Rectal smooth muscle tissue (tissue), 1 donor: Measurements from ENCODE around the gene ARHGAP30.
"Not testable (repeated sequence)": the region's sequence is repeated elsewhere in the genome, so short reads cannot be mapped to it uniquely, and the experiment has no call there.

Experiments
- H3K27ac ChIP-seq: one replicate; pipeline ENCODE4 v1.7.0; 2013; ENCODE audit warnings: low read depth, low read length, inconsistent platforms
- H3K27me3 ChIP-seq: one replicate; pipeline ENCODE4 v1.7.0; 2013; ENCODE audit warnings: low read length; ENCODE audit not compliant: control insufficient read depth, insufficient read depth
- H3K36me3 ChIP-seq: one replicate; pipeline ENCODE4 v1.7.0; 2013; ENCODE audit warnings: low read length; ENCODE audit not compliant: control insufficient read depth, insufficient read depth
- H3K4me1 ChIP-seq: one replicate; pipeline ENCODE4 v1.7.0; 2013; ENCODE audit warnings: low read length; ENCODE audit not compliant: control insufficient read depth, insufficient read depth
- H3K4me3 ChIP-seq: one replicate; pipeline ENCODE4 v1.7.0; 2013; ENCODE audit warnings: low read length
- H3K9ac ChIP-seq: one replicate; pipeline ENCODE4 v1.7.0; 2013; ENCODE audit warnings: low read length

ARHGAP30 gene

GRCh38 chr1:161069731-161070270 is at the start of gene ARHGAP30:
Gene ARHGAP30, minus strand, starts transcription at chr1:161069891. Its CDS starts 267 bp downstream, at chr1:161069624.
- Histone ChIP-seq H3K27me3 (no peaks in the 10 kb centered on the region), H3K4me3 (peak within 1 kb of the TSS; percentile 64), H3K4me1 (no peaks in the 10 kb centered on the region), H3K36me3 (no peaks in the 10 kb centered on the region), H3K9ac (peak within 1 kb of the TSS; percentile 10), H3K27ac (no peak within 1 kb of the TSS)

DNA sequence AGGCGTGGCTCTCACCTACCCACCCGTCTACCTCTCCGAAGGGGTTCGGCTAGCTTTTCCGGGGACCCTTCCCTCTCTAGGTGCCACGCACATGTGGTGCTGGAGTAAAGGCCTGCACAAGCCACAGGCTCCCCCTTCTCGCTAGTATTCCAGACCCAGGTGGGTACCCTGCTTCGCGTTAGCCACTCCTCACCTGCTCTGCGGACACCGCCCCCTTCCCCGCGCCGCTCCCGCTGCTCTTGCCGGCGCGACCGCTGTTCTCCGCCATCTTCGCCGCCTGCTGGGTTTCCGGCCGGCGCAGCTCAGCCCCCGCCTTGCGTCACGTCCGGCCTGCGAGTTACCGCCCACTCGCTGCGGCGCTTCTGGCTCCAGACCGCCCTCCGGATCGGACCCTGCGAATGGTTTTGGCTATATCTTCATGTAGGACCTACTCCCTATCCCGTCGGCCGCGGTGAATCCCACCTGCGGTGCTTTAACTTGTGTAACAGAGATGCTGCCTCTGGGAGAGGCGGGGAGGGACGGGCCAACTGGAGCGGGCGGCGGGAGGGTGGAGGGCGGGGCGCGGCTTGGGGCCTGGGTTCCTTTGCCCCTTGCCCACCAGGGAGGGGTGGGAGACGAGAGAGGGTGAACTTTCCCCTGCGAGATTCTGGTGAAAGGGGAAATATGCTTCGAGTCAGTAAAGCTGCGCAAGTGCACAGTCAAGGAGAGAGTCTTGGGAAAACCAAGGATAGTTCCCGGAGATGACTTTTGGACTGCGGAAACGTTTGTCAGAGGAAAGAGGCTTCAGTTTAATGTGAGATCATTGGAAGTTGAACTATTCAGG is 48.3 kb upstream of the ARHGAP30 start, which contains the start of the genes NIT1 and PFDN2:
NIT1 (plus strand) TSS at position 347 of the 823 bp plus-strand sequence; CDS start at position 419, 72 bp downstream.
PFDN2 (minus strand) TSS at position 279 of the 823 bp plus-strand sequence; CDS start at position 268, 11 bp downstream.
- Histone ChIP-seq H3K27ac (peak within 1 kb of the TSS; percentile 94), H3K27me3 (no peaks in the 10 kb centered on the region), H3K4me3 (peak within 1 kb of the TSS; percentile 91), H3K9ac (peak within 1 kb of the TSS; percentile 93), H3K4me1 (peaks cover 15% of the 10 kb centered on the region), H3K36me3 (peaks cover 22% of the 10 kb centered on the region)

- not testable (repeated sequence) for H3K36me3 ChIP-seq, H3K4me3 ChIP-seq, H3K27ac ChIP-seq, H3K27me3 ChIP-seq, H3K9ac ChIP-seq
- peaks cover 15% of the 10 kb centered on the region for H3K4me1 ChIP-seq
Observed at GRCh38 chr1:161115961-161116360, 46.3 kb upstream of the ARHGAP30 start.

DNA sequence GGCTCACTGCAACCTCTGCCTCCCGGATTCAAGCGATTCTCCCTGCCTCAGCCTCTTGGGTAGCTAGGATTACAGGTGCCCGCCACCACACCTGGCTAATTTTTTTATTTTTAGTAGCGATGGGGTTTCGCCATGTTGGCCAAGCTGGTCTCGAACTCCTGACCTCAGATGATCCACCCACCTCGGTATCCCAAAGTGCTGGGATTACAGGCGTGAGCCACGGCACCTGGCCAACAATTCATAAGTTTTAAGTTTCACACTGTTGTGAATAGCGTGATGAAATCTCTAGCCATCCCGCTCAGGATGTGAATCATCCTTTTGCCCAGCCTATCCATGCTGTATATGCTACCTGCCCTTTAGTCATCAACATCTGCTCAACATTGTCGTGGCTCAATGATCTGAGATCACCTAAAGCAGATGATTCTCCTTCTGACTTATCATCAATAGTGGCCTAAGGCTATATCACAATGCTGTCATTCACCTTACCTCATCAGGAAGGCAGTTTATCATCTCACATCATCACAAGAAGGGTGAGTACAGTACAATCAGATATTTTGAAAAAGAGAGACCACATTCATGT is 45.5 kb upstream of the ARHGAP30 start:
- Histone ChIP-seq H3K27ac (no peak overlapping the region), H3K27me3 (no peaks in the 10 kb centered on the region), H3K9ac (no peak overlapping the region), H3K4me3 (no peak overlapping the region), H3K36me3 (peaks cover under 1% of the 10 kb centered on the region), H3K4me1 (peaks cover 15% of the 10 kb centered on the region)

DNA sequence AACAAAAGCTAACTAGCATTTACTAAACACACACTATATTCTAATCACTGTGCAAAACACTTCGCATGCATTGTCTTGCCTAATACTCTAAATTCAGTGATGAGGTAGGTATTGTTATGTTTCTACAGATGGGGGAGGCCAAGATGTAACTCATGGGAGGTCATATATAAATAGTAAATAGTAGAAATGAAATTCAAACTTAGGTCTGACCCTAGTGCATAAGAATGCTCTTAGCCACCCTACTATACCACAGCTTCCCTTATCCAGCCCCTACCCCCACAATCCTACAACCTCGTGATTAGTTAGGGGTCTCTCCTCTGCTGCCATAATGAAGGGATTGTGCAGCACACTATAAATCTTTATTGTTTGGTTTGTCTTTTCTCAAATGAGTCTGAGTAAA is 44.9 kb upstream of the ARHGAP30 start:
- peaks cover 11% of the 10 kb centered on the region for H3K4me1 ChIP-seq
- no peak overlapping the region for H3K27ac ChIP-seq
- no peaks in the 10 kb centered on the region for H3K27me3 ChIP-seq
- H3K4me3 ChIP-seq, result no peak overlapping the region
- no peak overlapping the region for H3K9ac ChIP-seq
- peaks cover 2% of the 10 kb centered on the region for H3K36me3 ChIP-seq

- H3K4me1 ChIP-seq, result peaks cover 5% of the 10 kb centered on the region
- no peak overlapping the region for H3K9ac ChIP-seq
- no peak overlapping the region for H3K27ac ChIP-seq
- no peaks in the 10 kb centered on the region for H3K27me3 ChIP-seq
- peaks cover 3% of the 10 kb centered on the region for H3K36me3 ChIP-seq
- no peak overlapping the region for H3K4me3 ChIP-seq
Observed at GRCh38 chr1:161113915-161114314, 44.2 kb upstream of the ARHGAP30 start.

GRCh38 chr1:161111527-161111926 is 41.8 kb upstream of the ARHGAP30 start:
- Histone ChIP-seq H3K9ac (no peak overlapping the region), H3K4me3 (no peak overlapping the region), H3K4me1 (no peaks in the 10 kb centered on the region)

DNA sequence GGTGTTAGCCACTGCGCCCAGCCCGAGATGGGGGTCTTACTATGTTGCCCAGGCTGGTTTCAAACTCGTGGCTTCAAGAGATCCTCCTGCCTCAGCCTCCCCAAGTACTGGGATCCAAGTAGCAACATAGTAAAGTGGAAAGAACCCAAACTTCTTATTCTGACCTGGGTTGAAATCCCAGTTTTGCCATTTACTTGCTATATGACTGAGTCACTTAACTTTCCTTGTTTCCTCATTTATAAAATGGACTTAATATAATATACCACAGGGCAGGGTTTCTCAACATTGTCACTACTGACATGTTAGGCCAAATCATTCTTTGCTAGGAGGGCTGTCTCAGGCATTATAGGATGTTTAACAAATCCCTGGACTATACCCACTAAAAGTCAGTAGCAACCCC is 41.4 kb upstream of the ARHGAP30 start:
- Histone ChIP-seq H3K4me3 (no peak overlapping the region), H3K9ac (no peak overlapping the region), H3K36me3 (peaks cover 3% of the 10 kb centered on the region), H3K4me1 (no peaks in the 10 kb centered on the region), H3K27me3 (no peaks in the 10 kb centered on the region), H3K27ac (no peak overlapping the region)

More at GRCh38 chr1:161111527-161111926, 41.8 kb upstream of the ARHGAP30 start:
- Histone ChIP-seq H3K27me3 (no peaks in the 10 kb centered on the region), H3K27ac (no peak overlapping the region), H3K36me3 (peaks cover 3% of the 10 kb centered on the region)

DNA sequence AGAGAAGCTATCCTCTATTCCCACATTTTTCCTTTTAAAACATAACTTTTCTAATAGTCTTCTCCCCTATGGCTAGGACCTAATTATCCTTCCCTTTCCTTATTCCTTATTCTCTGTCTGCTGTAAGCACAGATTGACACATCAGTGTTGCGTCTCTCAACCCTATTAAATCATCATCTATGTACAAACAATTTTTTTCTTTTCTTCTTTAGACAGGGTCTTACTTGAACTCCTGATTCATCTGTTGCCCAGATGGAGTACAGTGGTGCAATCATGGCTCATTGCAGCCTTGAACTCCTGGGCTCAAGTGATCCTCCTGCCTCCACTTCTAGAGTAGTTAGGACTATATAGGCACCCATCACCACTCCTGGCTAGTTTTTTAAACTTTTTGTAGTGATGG is 36.7 kb upstream of the ARHGAP30 start:
- Histone ChIP-seq H3K4me3 (no peak overlapping the region), H3K4me1 (no peaks in the 10 kb centered on the region)

GRCh38 chr1:161100556-161100955 is 30.9 kb upstream of the ARHGAP30 start:
- Histone ChIP-seq H3K27me3 (no peaks in the 10 kb centered on the region), H3K36me3 (peaks cover 9% of the 10 kb centered on the region), H3K4me1 (peaks cover 3% of the 10 kb centered on the region), H3K27ac (no peak overlapping the region), H3K4me3 (no peak overlapping the region), H3K9ac (no peak overlapping the region)

More for the DNA sequence above, 36.7 kb upstream of the ARHGAP30 start:
- H3K9ac ChIP-seq, result no peak overlapping the region
- no peaks in the 10 kb centered on the region for H3K27me3 ChIP-seq
- H3K27ac ChIP-seq, result no peak overlapping the region
- peaks cover 12% of the 10 kb centered on the region for H3K36me3 ChIP-seq

GRCh38 chr1:161099090-161099802 is 29.6 kb upstream of the ARHGAP30 start:
- Histone ChIP-seq H3K4me1 (peaks cover 3% of the 10 kb centered on the region), H3K27me3 (no peaks in the 10 kb centered on the region), H3K36me3 (peaks cover 9% of the 10 kb centered on the region), H3K9ac (no peak overlapping the region), H3K4me3 (peak overlapping the region; percentile 76), H3K27ac (peak overlapping the region; percentile 69)
